IMR-90 (cell line): ENCODE results near the gene PCGF3.

Experiments used
- BHLHE40 ChIP-seq: fragments of 150-350 bp; IDR thresholded peaks from 2 replicates; pipeline ENCODE4 v1.6.1; 2016; ENCODE audit warnings: mild to moderate bottlenecking, low read depth, low read length
- NFE2L2 ChIP-seq: fragments of 150-350 bp; IDR thresholded peaks from 2 replicates; pipeline ENCODE4 v1.6.1; 2016; ENCODE audit warnings: low read depth, mild to moderate bottlenecking, low read length
- TF ChIP-seq, protein P1 (sequence below): conservative IDR thresholded peaks from 2 replicates; pipeline ENCODE4 v1.5.1; 2012; ENCODE audit warnings: mild to moderate bottlenecking, low read depth, low read length, improper control_type of control experiment
- TF ChIP-seq, protein P2 (sequence below): fragments of 150-350 bp; IDR thresholded peaks from 2 replicates; pipeline ENCODE4 v1.6.1; 2016; ENCODE audit warnings: low read depth, mild to moderate bottlenecking, low read length, moderate library complexity, borderline replicate concordance

DNA sequence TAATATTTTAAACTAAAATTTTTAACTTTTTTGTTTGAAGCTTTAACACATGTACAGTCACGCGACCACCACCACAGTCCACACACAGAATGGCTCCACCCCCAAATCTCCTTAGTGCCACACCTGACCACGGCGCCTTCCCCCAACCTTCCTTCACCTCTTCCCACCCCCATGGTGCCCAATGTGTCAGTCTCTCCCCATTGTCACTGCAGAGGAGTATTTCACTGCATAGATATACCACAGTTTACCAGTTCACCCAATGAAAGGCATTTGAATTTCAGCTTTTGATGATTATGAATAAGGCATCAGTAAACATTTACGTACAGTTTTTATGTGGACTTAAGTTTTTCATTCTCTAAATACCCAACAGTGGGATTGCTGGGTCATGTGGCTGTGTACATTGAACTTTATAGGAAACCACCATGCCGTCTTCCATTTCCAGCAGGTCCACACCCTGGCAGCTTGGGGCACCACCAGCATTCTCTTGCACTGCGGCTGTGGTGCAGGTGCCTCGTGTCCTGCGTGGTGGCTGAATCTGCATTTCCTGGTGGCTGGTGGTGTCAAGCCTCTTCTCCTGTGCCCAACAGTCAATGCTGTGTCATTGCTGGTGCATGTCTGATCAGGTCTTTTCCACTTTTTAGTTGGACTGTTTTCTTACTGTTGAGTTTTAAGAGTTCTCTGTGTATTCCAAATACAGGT, 71.3 kb downstream of the PCGF3 start:
- TF ChIP-seq NFE2L2 = no peak
- TF ChIP-seq, protein P1, sequence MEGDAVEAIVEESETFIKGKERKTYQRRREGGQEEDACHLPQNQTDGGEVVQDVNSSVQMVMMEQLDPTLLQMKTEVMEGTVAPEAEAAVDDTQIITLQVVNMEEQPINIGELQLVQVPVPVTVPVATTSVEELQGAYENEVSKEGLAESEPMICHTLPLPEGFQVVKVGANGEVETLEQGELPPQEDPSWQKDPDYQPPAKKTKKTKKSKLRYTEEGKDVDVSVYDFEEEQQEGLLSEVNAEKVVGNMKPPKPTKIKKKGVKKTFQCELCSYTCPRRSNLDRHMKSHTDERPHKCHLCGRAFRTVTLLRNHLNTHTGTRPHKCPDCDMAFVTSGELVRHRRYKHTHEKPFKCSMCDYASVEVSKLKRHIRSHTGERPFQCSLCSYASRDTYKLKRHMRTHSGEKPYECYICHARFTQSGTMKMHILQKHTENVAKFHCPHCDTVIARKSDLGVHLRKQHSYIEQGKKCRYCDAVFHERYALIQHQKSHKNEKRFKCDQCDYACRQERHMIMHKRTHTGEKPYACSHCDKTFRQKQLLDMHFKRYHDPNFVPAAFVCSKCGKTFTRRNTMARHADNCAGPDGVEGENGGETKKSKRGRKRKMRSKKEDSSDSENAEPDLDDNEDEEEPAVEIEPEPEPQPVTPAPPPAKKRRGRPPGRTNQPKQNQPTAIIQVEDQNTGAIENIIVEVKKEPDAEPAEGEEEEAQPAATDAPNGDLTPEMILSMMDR = no peak
- TF ChIP-seq, protein P2, sequence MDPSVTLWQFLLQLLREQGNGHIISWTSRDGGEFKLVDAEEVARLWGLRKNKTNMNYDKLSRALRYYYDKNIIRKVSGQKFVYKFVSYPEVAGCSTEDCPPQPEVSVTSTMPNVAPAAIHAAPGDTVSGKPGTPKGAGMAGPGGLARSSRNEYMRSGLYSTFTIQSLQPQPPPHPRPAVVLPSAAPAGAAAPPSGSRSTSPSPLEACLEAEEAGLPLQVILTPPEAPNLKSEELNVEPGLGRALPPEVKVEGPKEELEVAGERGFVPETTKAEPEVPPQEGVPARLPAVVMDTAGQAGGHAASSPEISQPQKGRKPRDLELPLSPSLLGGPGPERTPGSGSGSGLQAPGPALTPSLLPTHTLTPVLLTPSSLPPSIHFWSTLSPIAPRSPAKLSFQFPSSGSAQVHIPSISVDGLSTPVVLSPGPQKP = no peak
- no peak for TF ChIP-seq BHLHE40
